Thyroid gland (tissue), 4 donors: Measurements from ENCODE around the gene SMIM23.

ENCODE experiments used
- CTCF ChIP-seq, 6 experiments: fragments of 200-600 bp in 3 of 6; fragments of 450-650 bp in 3 of 6; sonication (generic) in 3 of 6; IDR thresholded peaks; one replicate each; pipeline ENCODE4 v1.5.1; 2016 to 2019; ENCODE audit warnings: antibody characterized with exemption in 6 of 6, mild to moderate bottlenecking in 2 of 6, inconsistent platforms in 1 of 6, moderate library complexity in 1 of 6
- POLR2A ChIP-seq, 2 donors: fragments of 450-650 bp; IDR thresholded peaks; one replicate each; pipeline ENCODE4 v1.6.1; 2017; ENCODE audit warnings: antibody characterized with exemption in 2 of 2, mild to moderate bottlenecking in 2 of 2, moderate library complexity in 1 of 2

GRCh38 chr5:171776213-171776612 is 9.4 kb upstream of the SMIM23 start:
- TF ChIP-seq CTCF (IDR thresholded peaks at IDR 0.05): no peak
- no peak for TF ChIP-seq POLR2A (IDR thresholded peaks at IDR 0.05)
